Measurements from ENCODE around the gene GUCY2F. TPM values are rescaled to one million over a fixed set of nuclear protein-coding genes. Genes with fewer than 3 reads are reported as not detected.

The GUCY2F gene
- total RNA-seq, 1 donor: not detected

DNA sequence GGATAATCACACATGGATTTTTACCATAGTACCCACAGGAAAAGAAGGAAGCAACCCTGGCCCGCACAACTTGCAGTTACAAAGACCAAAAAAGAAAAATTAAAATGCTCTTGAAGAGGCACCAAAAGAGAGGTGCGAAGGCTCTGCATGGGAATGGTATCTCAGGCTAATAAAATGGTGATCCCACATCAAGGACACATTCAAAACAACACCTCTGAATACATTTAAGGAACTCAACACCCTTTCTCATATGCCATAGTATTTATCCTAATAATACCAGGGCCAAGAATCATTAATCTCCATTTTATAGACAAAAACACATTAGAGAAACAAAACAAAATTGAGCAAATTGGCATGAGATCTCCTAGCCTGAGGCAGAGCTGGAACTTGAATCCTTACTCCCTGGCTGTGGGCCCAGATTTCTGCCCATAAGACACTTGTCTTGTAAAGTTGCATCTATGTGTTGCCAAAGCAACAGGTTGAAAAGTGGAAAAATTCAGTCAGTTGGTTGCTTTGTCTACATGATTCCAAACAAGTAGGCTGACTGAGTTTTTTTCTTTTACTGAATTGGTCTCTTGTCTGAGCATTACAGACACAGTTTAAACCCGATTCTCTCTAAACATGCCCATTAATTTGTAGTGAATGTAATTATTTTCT is 33.5 kb downstream of the GUCY2F start:
- Histone ChIP-seq H3K27me3 (ENCODE audit: insufficient read depth, low read length) (no peaks in the 10 kb centered on the region), H3K4me1 (ENCODE audit: insufficient read depth, low read length) (no peaks in the 10 kb centered on the region)

DNA sequence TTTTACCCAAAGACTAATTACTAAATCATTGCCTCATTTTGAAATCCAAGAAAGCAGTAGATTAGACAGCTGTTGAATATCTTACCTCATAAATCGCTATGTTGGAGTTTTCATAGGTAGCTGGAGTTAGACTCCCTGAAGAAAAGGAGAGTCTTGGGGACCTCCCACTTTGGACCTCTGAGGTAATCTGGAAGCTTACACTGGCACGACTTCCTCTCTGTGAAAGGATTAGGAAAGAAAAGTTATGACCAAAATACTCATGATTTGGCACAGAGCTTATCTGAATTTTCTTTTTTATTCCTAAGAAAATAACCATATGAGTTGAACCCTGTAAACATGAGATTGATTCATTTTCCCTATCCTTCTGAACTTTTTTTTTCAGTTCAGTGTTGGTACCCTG is 40.6 kb downstream of the GUCY2F start:
- H3K4me1 ChIP-seq (ENCODE audit: insufficient read depth, low read length): no peaks in the 10 kb centered on the region
- no peaks in the 10 kb centered on the region for H3K9me3 ChIP-seq (ENCODE audit: low read depth, low read length)
- H3K4me3 ChIP-seq (ENCODE audit: low read length): no peak overlapping the region
- H3K27me3 ChIP-seq (ENCODE audit: insufficient read depth, low read length): no peaks in the 10 kb centered on the region

More for the DNA sequence above, 33.5 kb downstream of the GUCY2F start:
- Histone ChIP-seq H3K4me3 (ENCODE audit: low read length) (no peak overlapping the region), H3K9me3 (ENCODE audit: low read depth, low read length) (no peaks in the 10 kb centered on the region)

DNA sequence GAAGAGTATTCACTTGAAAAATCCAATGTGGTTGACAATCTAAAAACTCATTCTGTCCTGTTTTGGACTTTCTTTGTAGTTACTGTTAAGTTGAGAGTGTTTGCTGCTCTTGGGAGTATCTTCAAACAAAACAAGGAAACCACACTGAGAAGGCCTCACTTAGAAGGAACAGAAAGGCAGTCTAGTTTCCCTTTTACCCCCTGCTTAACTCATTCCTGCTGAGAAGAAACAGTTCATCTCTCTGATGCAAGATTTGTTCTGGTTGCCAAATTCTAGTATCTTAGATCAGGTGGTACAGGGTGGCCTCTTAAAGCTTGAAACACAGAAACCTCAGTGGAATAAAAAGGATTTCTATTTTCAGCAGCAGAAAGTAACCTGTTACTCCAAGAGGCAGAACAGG is 41.4 kb downstream of the GUCY2F start:
- Histone ChIP-seq H3K9me3 (ENCODE audit: low read depth, low read length) (no peaks in the 10 kb centered on the region), H3K27me3 (ENCODE audit: insufficient read depth, low read length) (no peaks in the 10 kb centered on the region), H3K4me1 (ENCODE audit: insufficient read depth, low read length) (no peaks in the 10 kb centered on the region), H3K4me3 (ENCODE audit: low read length) (no peak overlapping the region)

DNA sequence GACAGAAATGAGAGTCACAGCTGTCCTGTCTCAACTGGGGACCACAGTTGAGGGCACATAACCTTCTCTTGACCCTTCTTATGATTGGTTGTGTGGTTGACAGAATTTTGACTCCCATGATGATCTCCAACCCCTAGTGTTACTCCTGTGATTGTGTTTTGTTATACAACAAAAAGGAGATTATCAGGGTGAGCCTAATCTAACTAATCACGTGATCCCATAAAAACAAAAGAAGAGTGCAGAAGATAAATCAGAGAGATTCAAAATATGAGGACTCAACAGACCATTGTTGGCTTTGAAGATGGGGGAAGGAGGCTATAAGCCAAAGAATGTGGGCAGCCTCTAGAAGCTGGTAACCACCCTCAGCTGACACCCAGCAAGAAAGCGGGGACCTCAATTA is 72.7 kb downstream of the GUCY2F start:
- no peaks in the 10 kb centered on the region for H3K4me1 ChIP-seq (ENCODE audit: insufficient read depth, low read length)
- no peaks in the 10 kb centered on the region for H3K27me3 ChIP-seq (ENCODE audit: insufficient read depth, low read length)
- no peak overlapping the region for H3K4me3 ChIP-seq (ENCODE audit: low read length)
- no peaks in the 10 kb centered on the region for H3K9me3 ChIP-seq (ENCODE audit: low read depth, low read length)

DNA sequence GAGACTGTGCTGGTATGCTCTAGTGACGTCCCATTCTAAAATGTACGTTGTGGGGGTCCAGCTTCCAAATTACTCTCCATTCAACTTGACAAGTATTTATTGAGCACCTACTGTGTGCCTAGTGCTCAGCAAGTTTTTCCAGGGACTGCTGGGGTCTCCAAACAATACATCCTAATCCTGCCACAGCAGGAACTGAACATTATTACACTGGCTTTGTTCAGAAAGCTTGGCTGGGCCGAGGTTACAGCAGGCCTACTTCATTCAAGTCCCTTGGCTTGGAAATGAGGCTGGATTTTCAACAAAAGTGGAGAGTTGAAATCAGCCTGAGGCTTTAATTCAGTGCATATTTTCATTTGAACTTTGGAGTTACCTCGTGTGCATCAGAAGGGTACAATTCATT is 78.0 kb downstream of the GUCY2F start:
- H3K9me3 ChIP-seq (ENCODE audit: low read depth, low read length): no peaks in the 10 kb centered on the region
- H3K4me3 ChIP-seq (ENCODE audit: low read length): no peak overlapping the region
- H3K27me3 ChIP-seq (ENCODE audit: insufficient read depth, low read length): no peaks in the 10 kb centered on the region
- no peaks in the 10 kb centered on the region for H3K4me1 ChIP-seq (ENCODE audit: insufficient read depth, low read length)

DNA sequence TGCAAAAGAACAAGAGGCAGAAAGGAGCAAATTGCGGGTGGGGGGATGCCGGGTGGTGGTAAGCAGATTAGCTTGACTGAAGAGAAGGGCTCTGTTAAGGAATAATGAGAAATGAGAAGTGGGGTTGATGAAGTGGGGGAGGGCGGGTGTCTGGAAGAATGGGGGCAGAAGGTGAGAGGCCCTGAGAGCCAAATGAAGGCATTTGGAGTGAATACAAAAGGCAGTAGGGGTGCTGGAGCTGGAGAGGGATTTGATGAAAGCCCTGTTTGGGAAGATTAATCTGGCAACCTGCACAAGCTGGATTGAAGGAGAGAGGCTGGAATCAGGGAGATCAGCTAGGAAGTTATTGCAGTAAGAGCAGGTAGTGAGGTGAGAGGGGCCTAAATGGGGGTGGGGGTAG is 82.1 kb downstream of the GUCY2F start:
- H3K4me1 ChIP-seq (ENCODE audit: insufficient read depth, low read length): no peaks in the 10 kb centered on the region

DNA sequence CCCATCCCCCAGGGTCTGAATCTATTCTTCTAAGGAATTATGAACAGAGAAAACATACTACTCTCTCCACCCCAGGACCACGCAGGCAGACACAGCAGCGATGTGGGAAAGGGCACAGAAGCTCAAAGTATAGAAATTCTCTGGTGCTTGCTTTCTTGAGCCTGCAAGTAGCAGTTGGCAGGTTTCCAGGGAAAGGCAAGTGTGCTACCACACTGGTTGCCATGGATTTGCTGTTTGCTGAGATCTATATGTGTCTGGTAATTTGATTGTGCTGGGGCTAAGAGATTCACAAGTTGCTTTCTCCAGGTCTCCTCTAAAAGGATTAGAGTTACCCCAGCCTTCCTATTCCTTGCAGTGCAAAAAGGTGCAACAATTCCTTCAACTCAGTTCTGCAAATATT is 83.1 kb downstream of the GUCY2F start:
- H3K27me3 ChIP-seq (ENCODE audit: insufficient read depth, low read length): no peaks in the 10 kb centered on the region
- no peaks in the 10 kb centered on the region for H3K4me1 ChIP-seq (ENCODE audit: insufficient read depth, low read length)
- H3K9me3 ChIP-seq (ENCODE audit: low read depth, low read length): no peaks in the 10 kb centered on the region
- H3K4me3 ChIP-seq (ENCODE audit: low read length): no peak overlapping the region

More for the DNA sequence above, 82.1 kb downstream of the GUCY2F start:
- no peak overlapping the region for H3K4me3 ChIP-seq (ENCODE audit: low read length)
- no peaks in the 10 kb centered on the region for H3K9me3 ChIP-seq (ENCODE audit: low read depth, low read length)
- no peaks in the 10 kb centered on the region for H3K27me3 ChIP-seq (ENCODE audit: insufficient read depth, low read length)

DNA sequence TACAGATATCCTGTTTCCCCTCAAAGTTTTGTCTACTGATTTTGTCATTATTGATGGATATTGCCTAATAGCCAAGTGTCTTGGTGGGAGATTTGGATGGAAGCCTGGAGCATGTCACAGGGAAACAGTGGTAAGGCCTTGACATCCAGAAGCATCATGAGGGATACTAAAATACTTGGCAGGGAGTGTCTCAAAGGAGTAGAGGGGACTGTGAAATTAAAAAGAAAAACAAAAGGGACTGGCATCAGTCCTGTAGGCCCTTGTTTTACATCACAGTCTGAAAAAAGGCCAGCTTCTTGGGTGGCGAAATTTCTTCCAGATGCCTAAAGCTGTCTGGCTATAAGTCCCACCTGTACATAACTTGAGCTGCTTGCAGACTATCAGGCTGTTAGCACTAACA is 83.8 kb downstream of the GUCY2F start:
- no peaks in the 10 kb centered on the region for H3K27me3 ChIP-seq (ENCODE audit: insufficient read depth, low read length)
- no peak overlapping the region for H3K4me3 ChIP-seq (ENCODE audit: low read length)
- no peaks in the 10 kb centered on the region for H3K9me3 ChIP-seq (ENCODE audit: low read depth, low read length)
- no peaks in the 10 kb centered on the region for H3K4me1 ChIP-seq (ENCODE audit: insufficient read depth, low read length)

DNA sequence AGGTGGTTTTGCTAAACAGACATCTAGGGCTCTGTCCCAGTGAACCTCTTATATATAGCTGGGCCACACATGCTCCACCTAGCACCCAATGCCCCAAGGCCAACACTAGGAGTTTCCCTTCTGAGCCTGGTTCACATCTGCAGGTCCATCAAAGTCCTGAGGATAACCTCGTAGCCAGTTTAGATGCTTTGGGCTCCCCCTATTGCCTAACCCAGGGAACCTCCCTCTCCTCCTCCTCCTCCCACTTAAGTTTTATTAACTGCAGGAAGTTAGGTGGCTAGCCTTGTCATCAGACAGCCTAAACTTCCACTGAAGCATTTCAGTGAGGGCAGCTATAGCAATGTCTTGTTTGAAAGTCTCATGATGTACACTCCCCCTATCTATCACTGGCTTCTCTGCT is 88.0 kb downstream of the GUCY2F start:
- H3K4me3 ChIP-seq (ENCODE audit: low read length): no peak overlapping the region
- no peaks in the 10 kb centered on the region for H3K4me1 ChIP-seq (ENCODE audit: insufficient read depth, low read length)
- no peaks in the 10 kb centered on the region for H3K9me3 ChIP-seq (ENCODE audit: low read depth, low read length)
- H3K27me3 ChIP-seq (ENCODE audit: insufficient read depth, low read length): no peaks in the 10 kb centered on the region

DNA sequence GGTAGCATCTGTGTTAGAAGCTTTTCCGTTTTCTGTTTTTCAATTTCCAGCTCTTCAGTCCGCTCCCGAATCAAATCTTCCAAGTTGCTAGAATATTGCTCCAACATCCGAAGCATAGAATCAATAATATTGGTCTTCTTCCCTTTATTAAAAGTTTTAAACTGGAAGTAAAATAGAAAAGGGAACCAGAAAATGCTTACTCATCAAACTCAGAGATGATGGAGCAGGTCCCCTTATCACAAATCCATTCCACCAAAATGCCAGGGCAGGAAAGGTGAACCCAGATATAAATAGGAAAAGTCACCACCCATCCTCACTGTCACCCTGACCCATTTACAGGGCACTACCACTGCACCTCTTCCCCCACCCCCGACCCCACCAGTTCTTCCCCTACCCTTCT is 89.0 kb downstream of the GUCY2F start:
- Histone ChIP-seq H3K4me1 (ENCODE audit: insufficient read depth, low read length) (no peaks in the 10 kb centered on the region), H3K27me3 (ENCODE audit: insufficient read depth, low read length) (no peaks in the 10 kb centered on the region), H3K9me3 (ENCODE audit: low read depth, low read length) (no peaks in the 10 kb centered on the region), H3K4me3 (ENCODE audit: low read length) (no peak overlapping the region)

DNA sequence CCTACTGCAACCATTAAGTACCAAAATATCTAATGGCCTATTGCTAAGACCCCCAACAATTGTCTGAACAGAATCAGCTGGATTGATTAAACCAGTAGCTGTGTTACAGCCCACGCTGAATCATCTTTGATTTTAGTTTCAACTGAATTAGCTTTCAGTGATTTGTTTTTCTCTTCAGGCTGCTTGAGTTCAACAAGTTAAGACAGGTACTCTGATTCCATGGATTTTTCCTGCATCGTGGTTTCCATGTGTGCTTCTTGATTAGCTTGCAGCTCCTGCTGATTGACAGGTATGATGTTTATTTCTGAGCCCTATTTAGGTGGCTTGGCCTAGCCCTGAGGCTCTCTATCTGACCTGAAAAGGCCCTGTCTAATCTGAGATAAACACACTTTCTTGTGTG is 91.3 kb downstream of the GUCY2F start:
- Histone ChIP-seq H3K27me3 (ENCODE audit: insufficient read depth, low read length) (no peaks in the 10 kb centered on the region), H3K9me3 (ENCODE audit: low read depth, low read length) (no peaks in the 10 kb centered on the region)

DNA sequence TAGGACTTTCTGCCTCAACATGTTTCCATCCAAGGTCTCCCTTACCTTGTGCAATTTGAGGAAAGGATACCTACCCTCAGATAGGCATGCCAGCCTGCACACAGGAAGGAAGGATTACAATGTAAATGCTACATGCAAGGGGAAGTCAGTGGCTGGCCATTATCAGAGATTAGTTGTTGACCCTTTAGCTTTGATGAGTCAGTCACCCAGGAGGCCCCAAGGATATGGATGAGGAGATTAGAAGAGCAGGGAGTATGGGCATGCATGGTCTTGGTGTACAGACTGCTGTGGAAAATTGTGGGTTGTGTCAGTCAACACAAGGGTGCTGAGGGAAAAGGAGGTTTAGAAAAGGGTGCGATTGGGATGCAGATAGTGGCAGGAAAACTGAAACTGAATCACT is 92.0 kb downstream of the GUCY2F start:
- Histone ChIP-seq H3K9me3 (ENCODE audit: low read depth, low read length) (no peaks in the 10 kb centered on the region), H3K4me1 (ENCODE audit: insufficient read depth, low read length) (no peaks in the 10 kb centered on the region), H3K4me3 (ENCODE audit: low read length) (no peak overlapping the region), H3K27me3 (ENCODE audit: insufficient read depth, low read length) (no peaks in the 10 kb centered on the region)

More for the DNA sequence above, 91.3 kb downstream of the GUCY2F start:
- H3K4me1 ChIP-seq (ENCODE audit: insufficient read depth, low read length): no peaks in the 10 kb centered on the region
- no peak overlapping the region for H3K4me3 ChIP-seq (ENCODE audit: low read length)

DNA sequence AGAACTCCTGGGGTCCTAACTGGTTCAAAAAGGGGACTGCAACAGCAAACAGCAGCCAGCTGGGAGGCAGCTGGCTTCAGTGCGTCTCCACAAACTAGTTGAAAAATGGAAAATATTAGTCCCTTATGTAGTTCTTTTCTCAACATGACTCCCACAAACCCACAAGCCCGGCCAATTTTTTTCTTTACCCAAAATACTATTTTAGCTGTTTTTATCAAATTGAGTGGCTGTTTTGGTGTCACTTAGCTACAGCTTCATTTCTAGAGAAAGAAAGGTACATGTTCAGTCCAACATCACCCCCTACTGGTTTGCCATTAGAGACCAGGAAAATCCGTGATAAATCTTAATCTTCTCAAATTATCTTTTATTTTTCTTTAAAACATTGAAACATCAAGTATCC is 97.2 kb downstream of the GUCY2F start:
- H3K4me1 ChIP-seq (ENCODE audit: insufficient read depth, low read length): no peaks in the 10 kb centered on the region
- H3K27me3 ChIP-seq (ENCODE audit: insufficient read depth, low read length): no peaks in the 10 kb centered on the region
- no peak overlapping the region for H3K4me3 ChIP-seq (ENCODE audit: low read length)
- no peaks in the 10 kb centered on the region for H3K9me3 ChIP-seq (ENCODE audit: low read depth, low read length)

DNA sequence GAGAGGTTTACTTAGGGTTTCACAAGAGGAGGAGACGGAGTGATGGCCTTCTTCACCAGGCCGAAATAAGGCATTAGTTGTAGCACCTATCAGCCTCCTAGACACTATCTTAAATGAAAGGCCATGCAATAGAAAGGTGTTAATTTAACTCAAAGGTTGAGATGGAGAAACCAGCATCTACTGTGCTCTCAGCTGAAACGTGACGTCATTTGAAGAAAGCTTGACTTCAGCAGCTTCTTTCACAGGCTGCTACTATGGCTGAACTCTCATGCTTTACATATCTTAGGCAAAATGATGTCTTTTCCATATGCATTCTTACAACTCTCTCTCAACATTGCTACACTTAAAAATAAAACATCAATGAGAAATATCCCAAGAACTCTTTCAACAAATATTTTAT is 99.6 kb downstream of the GUCY2F start:
- Histone ChIP-seq H3K27me3 (ENCODE audit: insufficient read depth, low read length) (no peaks in the 10 kb centered on the region), H3K4me1 (ENCODE audit: insufficient read depth, low read length) (no peaks in the 10 kb centered on the region), H3K4me3 (ENCODE audit: low read length) (no peak overlapping the region), H3K9me3 (ENCODE audit: low read depth, low read length) (no peaks in the 10 kb centered on the region)

DNA sequence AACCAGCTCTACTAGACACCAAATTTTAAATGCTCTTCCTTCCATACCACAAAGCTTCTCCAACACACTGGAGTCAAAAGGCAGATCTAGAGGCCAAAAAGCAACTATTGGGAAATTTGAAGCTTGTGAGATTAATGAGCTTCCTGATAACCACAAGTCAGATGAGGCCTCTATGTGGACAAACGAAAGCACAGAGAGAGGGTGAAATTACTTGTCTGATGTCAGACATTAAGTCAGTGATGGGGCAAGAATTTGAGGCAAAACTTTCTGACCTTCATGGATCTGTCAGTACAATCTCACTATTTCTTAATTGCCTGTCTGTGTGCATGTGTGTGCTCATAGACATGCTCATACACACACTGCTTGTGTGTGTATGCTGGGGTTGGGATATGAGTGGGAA is 103.6 kb downstream of the GUCY2F start:
- Histone ChIP-seq H3K27me3 (ENCODE audit: insufficient read depth, low read length) (no peaks in the 10 kb centered on the region), H3K9me3 (ENCODE audit: low read depth, low read length) (no peaks in the 10 kb centered on the region), H3K4me1 (ENCODE audit: insufficient read depth, low read length) (no peaks in the 10 kb centered on the region), H3K4me3 (ENCODE audit: low read length) (no peak overlapping the region)

DNA sequence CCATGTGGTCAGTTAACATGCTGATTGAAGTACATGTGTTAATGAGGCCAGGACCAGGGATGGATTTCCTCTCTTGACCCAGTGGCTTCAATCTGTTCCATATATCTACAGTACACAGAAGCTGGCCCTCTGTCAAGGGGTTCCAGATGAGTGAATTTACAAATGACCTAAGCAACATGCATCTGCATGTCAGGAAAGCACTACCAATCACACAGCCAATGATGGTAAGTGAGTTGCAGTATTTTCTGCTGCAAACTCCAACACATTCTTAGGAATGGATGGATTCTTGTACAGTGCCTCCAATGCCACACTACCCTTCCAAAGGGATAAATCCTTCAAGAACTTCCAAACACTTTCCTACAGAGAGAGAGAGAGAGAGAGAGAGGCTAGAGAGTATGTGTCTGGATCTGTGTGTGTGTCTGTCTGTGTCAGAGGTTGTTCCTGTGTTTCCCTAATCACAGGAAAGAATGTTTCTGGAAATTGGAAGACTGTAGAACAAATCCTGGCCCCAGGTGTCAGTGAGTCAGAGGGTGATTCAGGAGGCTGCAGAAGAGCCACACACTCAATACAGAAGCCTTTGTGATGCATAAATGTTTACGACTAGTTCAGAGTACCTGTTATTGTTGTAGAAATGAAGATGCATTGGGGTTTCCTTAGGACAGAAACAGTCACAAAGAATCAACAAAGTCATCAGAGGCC is 107.5 kb downstream of the GUCY2F start:
- H3K4me3 ChIP-seq (ENCODE audit: low read length): no peak overlapping the region
- H3K9me3 ChIP-seq (ENCODE audit: low read depth, low read length): no peaks in the 10 kb centered on the region
- no peaks in the 10 kb centered on the region for H3K4me1 ChIP-seq (ENCODE audit: insufficient read depth, low read length)
- no peaks in the 10 kb centered on the region for H3K27me3 ChIP-seq (ENCODE audit: insufficient read depth, low read length)
